GM23248 (cell line): ENCODE results near the gene SIX2.

Experiments
- EZH2 ChIP-seq: fragments of 200-600 bp; sonication (generic); IDR thresholded peaks from 2 replicates; pipeline ENCODE4 v1.6.1; 2018; ENCODE audit warnings: antibody characterized with exemption, mild to moderate bottlenecking; ENCODE audit not compliant: insufficient read depth, poor library complexity, severe bottlenecking
- EZH2phosphoT487 ChIP-seq: fragments of 200-600 bp; sonication (generic); IDR thresholded peaks from 2 replicates; pipeline ENCODE4 v1.6.1; 2018; ENCODE audit warnings: antibody characterized with exemption, moderate library complexity, mild to moderate bottlenecking, low read depth; ENCODE audit not compliant: insufficient read depth

DNA sequence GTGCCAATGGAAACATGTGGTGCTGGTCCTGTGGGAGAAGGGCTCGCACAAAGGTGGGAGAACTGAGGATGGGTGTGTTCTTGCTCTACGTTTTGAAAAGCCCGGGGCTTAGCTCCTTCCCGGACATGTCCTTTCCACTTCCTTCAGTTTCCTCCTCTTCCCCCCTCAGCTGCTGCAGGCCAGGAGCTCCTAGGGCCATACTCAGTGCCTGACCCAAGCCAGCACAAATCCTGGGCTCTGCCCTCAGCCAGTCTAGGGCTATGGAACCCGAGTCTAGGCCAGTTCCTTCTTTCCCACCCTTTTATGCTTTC is 1.4 kb upstream of the SIX2 start:
- no peak for TF ChIP-seq EZH2phosphoT487
- no peak for TF ChIP-seq EZH2
